ENCODE results near the gene PCP4L1. TPM values are rescaled to one million over a fixed set of nuclear protein-coding genes. Genes with fewer than 3 reads are reported as not detected.

The PCP4L1 gene
- total and polyA plus RNA-seq, 2 donors (not counting 1 experiment from before 2014, with no cell fraction given) = not detected

- CTCF ChIA-PET = interaction anchor here (0.6 to 2.9 kb wide), 24 partner anchors 8 to 1196 kb away, joined by 3 to 34 read pairs (median 4); partner anchors contain the start of genes NDUFS2, PPOX, SDHC and TOMM40L
- H3K36me3 ChIP-seq (replicated peaks in 1 of 2; ENCODE audit: control extremely low read depth in 1 of 2, control insufficient read depth in 1 of 2, extremely low read depth in 1 of 2, insufficient read depth in 2 of 2, low read length in 1 of 2) = no peaks in the 10 kb centered on the region
- no peaks in the 10 kb centered on the region for H3K9me3 Mint-ChIP-seq (ENCODE audit: insufficient read depth)
- 100% methylated on average over 1 of the region's 1 CpG for WGBS (ENCODE audit: insufficient coverage)
- H4K20me1 ChIP-seq (ENCODE audit: control insufficient read depth, insufficient read depth, low read length, poor library complexity, severe bottlenecking) = no peaks in the 10 kb centered on the region
- H3K4me1 ChIP-seq (ENCODE audit: control insufficient read depth in 2 of 2, insufficient read depth in 2 of 2, low read length in 2 of 2) = no peaks in the 10 kb centered on the region
- TF ChIP-seq EZH2 (IDR thresholded peaks at IDR 0.05; ENCODE audit: borderline replicate concordance, insufficient read depth, low read depth, low read length, poor library complexity, severe bottlenecking) = no peak
- TF ChIP-seq, protein P1, sequence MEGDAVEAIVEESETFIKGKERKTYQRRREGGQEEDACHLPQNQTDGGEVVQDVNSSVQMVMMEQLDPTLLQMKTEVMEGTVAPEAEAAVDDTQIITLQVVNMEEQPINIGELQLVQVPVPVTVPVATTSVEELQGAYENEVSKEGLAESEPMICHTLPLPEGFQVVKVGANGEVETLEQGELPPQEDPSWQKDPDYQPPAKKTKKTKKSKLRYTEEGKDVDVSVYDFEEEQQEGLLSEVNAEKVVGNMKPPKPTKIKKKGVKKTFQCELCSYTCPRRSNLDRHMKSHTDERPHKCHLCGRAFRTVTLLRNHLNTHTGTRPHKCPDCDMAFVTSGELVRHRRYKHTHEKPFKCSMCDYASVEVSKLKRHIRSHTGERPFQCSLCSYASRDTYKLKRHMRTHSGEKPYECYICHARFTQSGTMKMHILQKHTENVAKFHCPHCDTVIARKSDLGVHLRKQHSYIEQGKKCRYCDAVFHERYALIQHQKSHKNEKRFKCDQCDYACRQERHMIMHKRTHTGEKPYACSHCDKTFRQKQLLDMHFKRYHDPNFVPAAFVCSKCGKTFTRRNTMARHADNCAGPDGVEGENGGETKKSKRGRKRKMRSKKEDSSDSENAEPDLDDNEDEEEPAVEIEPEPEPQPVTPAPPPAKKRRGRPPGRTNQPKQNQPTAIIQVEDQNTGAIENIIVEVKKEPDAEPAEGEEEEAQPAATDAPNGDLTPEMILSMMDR (IDR thresholded peaks at IDR 0.05) = no peak
- H3K4me1 Mint-ChIP-seq = no peaks in the 10 kb centered on the region
- no peak overlapping the region for H3K27ac Mint-ChIP-seq
- no peaks in the 10 kb centered on the region for H3K79me2 ChIP-seq (ENCODE audit: control insufficient read depth, insufficient read depth, low read length)
- H3K4me3 ChIP-seq (ENCODE audit: control extremely low read depth in 1 of 5, extremely low read depth in 1 of 5, insufficient read depth in 1 of 5, low read depth in 2 of 5, low read length in 4 of 5) = no peak overlapping the region
- ATAC-seq (ENCODE audit: low read depth) (no peak), DNase-seq (no peak)
- H3K9ac ChIP-seq (ENCODE audit: low read length) = no peak overlapping the region
- no peaks in the 10 kb centered on the region for H3K27me3 Mint-ChIP-seq
- no peak overlapping the region for H3K4me3 Mint-ChIP-seq
- no peak overlapping the region for H2AFZ ChIP-seq (ENCODE audit: insufficient read depth, low read depth, low read length, poor library complexity, severe bottlenecking)
- no peak overlapping the region for H3K4me2 ChIP-seq (replicated peaks; ENCODE audit: low read depth, low read length, poor library complexity, severe bottlenecking)
- no peaks in the 10 kb centered on the region for H3K27me3 ChIP-seq (replicated peaks in 1 of 4; ENCODE audit: control extremely low read depth in 1 of 4, control insufficient read depth in 3 of 4, insufficient read depth in 4 of 4, low read length in 3 of 4)
- POLR2A ChIA-PET = interaction anchor here (0.6 to 0.8 kb wide), 3 partner anchors 126 to 473 kb away, joined by 3 to 5 read pairs (median 4); no protein-coding TSS in a partner anchor
- no peak overlapping the region for H3K27ac ChIP-seq (ENCODE audit: low read length in 2 of 2)
- no peaks in the 10 kb centered on the region for H3K9me3 ChIP-seq (ENCODE audit: control extremely low read depth in 1 of 3, control insufficient read depth in 2 of 3, insufficient read depth in 1 of 3, low read length in 2 of 3)
- intact Hi-C loops (cut with micrococcal nuclease) = loop anchor here (2.0 to 5.0 kb wide), 2 partner anchors 63 to 98 kb away; partner anchors contain the start of gene TOMM40L
Measured at GRCh38 chr1:161290779-161291178, 32.2 kb downstream of the PCP4L1 start.

DNA sequence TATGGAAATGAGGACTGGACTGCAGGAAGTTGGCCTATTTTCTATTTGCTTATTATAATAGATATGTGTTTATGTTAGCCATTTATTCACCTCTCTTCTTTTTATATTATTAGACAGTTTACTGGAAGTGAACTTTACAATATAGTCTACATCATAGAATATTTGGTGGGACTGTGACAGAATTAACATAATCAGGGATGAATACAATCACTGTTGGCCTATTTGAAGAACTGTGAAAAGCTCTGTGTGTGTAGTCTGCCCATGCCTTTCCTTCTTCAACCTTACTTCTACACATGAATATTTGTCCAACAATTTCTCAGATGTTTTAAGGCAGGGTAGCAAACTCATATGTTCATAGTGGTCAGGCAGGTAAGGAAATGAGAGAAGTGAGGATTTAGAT lies 38.9 kb downstream of the PCP4L1 start:
- H3K27ac Mint-ChIP-seq = no peak overlapping the region
- POLR2A ChIA-PET = no interaction called here
- no peak overlapping the region for H3K4me3 Mint-ChIP-seq
- no peak overlapping the region for H2AFZ ChIP-seq (ENCODE audit: insufficient read depth, low read depth, low read length, poor library complexity, severe bottlenecking)
- no peak overlapping the region for H3K27ac ChIP-seq (ENCODE audit: low read length in 2 of 2)
- H3K9ac ChIP-seq (ENCODE audit: low read length) = no peak overlapping the region
- no peak overlapping the region for H3K4me2 ChIP-seq (replicated peaks; ENCODE audit: low read depth, low read length, poor library complexity, severe bottlenecking)
- H3K9me3 ChIP-seq (ENCODE audit: control extremely low read depth in 1 of 3, control insufficient read depth in 2 of 3, insufficient read depth in 1 of 3, low read length in 2 of 3) = no peaks in the 10 kb centered on the region
- H4K20me1 ChIP-seq (ENCODE audit: control insufficient read depth, insufficient read depth, low read length, poor library complexity, severe bottlenecking) = no peaks in the 10 kb centered on the region
- H3K4me1 Mint-ChIP-seq = peaks cover 13% of the 10 kb centered on the region
- no peaks in the 10 kb centered on the region for H3K27me3 Mint-ChIP-seq
- no peak for ATAC-seq (ENCODE audit: low read depth)
- H3K79me2 ChIP-seq (ENCODE audit: control insufficient read depth, insufficient read depth, low read length) = peaks cover 6% of the 10 kb centered on the region
- H3K9me3 Mint-ChIP-seq (ENCODE audit: insufficient read depth) = no peaks in the 10 kb centered on the region
- H3K4me1 ChIP-seq (ENCODE audit: control insufficient read depth in 2 of 2, insufficient read depth in 2 of 2, low read length in 2 of 2) = peaks cover 6 to 7% of the 10 kb centered on the region in 2 donors
- TF ChIP-seq, protein P1 (IDR thresholded peaks at IDR 0.05) = no peak
- no peak for TF ChIP-seq EZH2 (IDR thresholded peaks at IDR 0.05; ENCODE audit: borderline replicate concordance, insufficient read depth, low read depth, low read length, poor library complexity, severe bottlenecking)
- H3K4me3 ChIP-seq (ENCODE audit: control extremely low read depth in 1 of 5, extremely low read depth in 1 of 5, insufficient read depth in 1 of 5, low read depth in 2 of 5, low read length in 4 of 5) = no peak overlapping the region
- CTCF ChIA-PET = interaction anchor here (0.7 kb wide), 1 partner anchor 10 kb away, joined by 3 read pairs; no protein-coding TSS in a partner anchor
- H3K36me3 ChIP-seq (replicated peaks in 1 of 2; ENCODE audit: control extremely low read depth in 1 of 2, control insufficient read depth in 1 of 2, extremely low read depth in 1 of 2, insufficient read depth in 2 of 2, low read length in 1 of 2) = no peaks in the 10 kb centered on the region
- H3K27me3 ChIP-seq (replicated peaks in 1 of 4; ENCODE audit: control extremely low read depth in 1 of 4, control insufficient read depth in 3 of 4, insufficient read depth in 4 of 4, low read length in 3 of 4) = no peaks in the 10 kb centered on the region
- DNase-seq = no peak
- intact Hi-C loops (cut with micrococcal nuclease) = no loop called here

Data from B cell (primary cell).